A549 (cell line): ENCODE data around the gene IDE. TPM values are rescaled to one million over a fixed set of nuclear protein-coding genes. Genes with fewer than 3 reads are reported as not detected.

Experiments used
- ATAC-seq, 2 experiments: fragments of 200-7000 bp in 1 of 2; fragments of >200 bp in 1 of 2; cut with Nextera tagmentation in 1 of 2; cut with Tn5 transposase in 1 of 2; 3 replicates each; pipeline versions ENCODE4 v1.8.0 to v1.9.1; 2018 to 2020; ENCODE audit warnings: mild to moderate bottlenecking in 1 of 2, moderate library complexity in 1 of 2
- CTCF ChIA-PET: fragments of 300-600 bp; sonication (Branson Sonifier 250); formaldehyde crosslinking; extraction: SDS; loops from one replicate; lab custom pipeline; 2021; ENCODE audit warnings: antibody characterized with exemption, inconsistent platforms; lab: Yijun Ruan, JAX
- POLR2A ChIA-PET: fragments of 350-600 bp; formaldehyde crosslinking; extraction: SDS; loops from one replicate; lab custom pipeline; 2021; ENCODE audit warnings: antibody characterized with exemption, inconsistent platforms; lab: Yijun Ruan, JAX
- DNase-seq, 2 experiments: peaks; one replicate each; pipeline versions ENCODE4 v3.0.0 to v3.0.0-alpha.2; 2011 to 2016; ENCODE audit warnings: low read depth in 1 of 2, low spot score in 1 of 2
- FAIRE-seq: peaks from 2 replicates; lab custom pipeline; 2011; peaks lifted over from hg19 to GRCh38; lab: Jason Lieb, UNC
- H3K27ac ChIP-seq, 2 experiments: fragments of >200 bp; sonication (Bioruptor Twin); formaldehyde crosslinking; 3 replicates each; pipeline ENCODE4 v1.5.1; 2016 to 2017
- H3K4me1 ChIP-seq: fragments of >200 bp; sonication (Bioruptor Twin); formaldehyde crosslinking; 3 replicates; pipeline ENCODE4 v1.6.1; 2016
- H3K4me2 ChIP-seq: fragments of >200 bp; sonication (Bioruptor Twin); formaldehyde crosslinking; 3 replicates; pipeline ENCODE4 v1.6.1; 2016
- H3K4me3 ChIP-seq: fragments of >200 bp; sonication (Bioruptor Twin); formaldehyde crosslinking; 3 replicates; pipeline ENCODE4 v1.5.1; 2016
- H3K9me3 ChIP-seq: fragments of >200 bp; sonication (Bioruptor Twin); formaldehyde crosslinking; 3 replicates; pipeline ENCODE4 v1.6.1; 2016
- ATOH8 ChIP-seq: fragments of 250-450 bp; sonication (Bioruptor Pico); IDR thresholded peaks from 2 replicates; pipeline ENCODE4 v1.5.0; 2020; ENCODE audit warnings: low read depth, mild to moderate bottlenecking, moderate library complexity
- CBX8 ChIP-seq: fragments of 200-600 bp; sonication (generic); IDR thresholded peaks from 2 replicates; pipeline ENCODE4 v1.6.1; 2016
- CTCF ChIP-seq: fragments of >200 bp; sonication (Bioruptor Twin); formaldehyde crosslinking; IDR thresholded peaks from 3 replicates; pipeline ENCODE4 v1.5.1; 2016
- E2F6 ChIP-seq: IDR thresholded peaks from 2 replicates; pipeline ENCODE4 v1.6.1; 2012; ENCODE audit warnings: low read depth, borderline replicate concordance
- FOSB ChIP-seq: fragments of 250-450 bp; sonication (Bioruptor Pico); IDR thresholded peaks from 2 replicates; pipeline ENCODE4 v1.5.0; 2020; ENCODE audit warnings: mild to moderate bottlenecking, moderate library complexity
- FOSL2 ChIP-seq, 2 experiments: fragments of 450-650 bp in 1 of 2; fragments of >200 bp in 1 of 2; sonication (Bioruptor Twin) in 1 of 2; formaldehyde crosslinking; IDR thresholded peaks; 2 replicates each; pipeline versions ENCODE4 v1.5.0 to v1.6.1; 2016 to 2020; ENCODE audit warnings: mild to moderate bottlenecking in 1 of 2, moderate library complexity in 1 of 2
- HES2 ChIP-seq: fragments of >200 bp; sonication (Bioruptor Twin); formaldehyde crosslinking; IDR thresholded peaks from 2 replicates; pipeline ENCODE4 v1.6.1; 2016
- HEYL ChIP-seq: fragments of 250-450 bp; sonication (Bioruptor Pico); IDR thresholded peaks from 2 replicates; pipeline ENCODE4 v1.8.0; 2021; ENCODE audit warnings: mild to moderate bottlenecking, moderate library complexity
- HOXA7 ChIP-seq: fragments of 250-450 bp; sonication (Bioruptor Pico); IDR thresholded peaks from 2 replicates; pipeline ENCODE4 v1.5.0; 2020; ENCODE audit warnings: mild to moderate bottlenecking, moderate library complexity
- JUN ChIP-seq, 2 experiments: fragments of >200 bp; sonication (Bioruptor Twin); formaldehyde crosslinking; IDR thresholded peaks; 2 replicates in 1 of 2; 3 replicates in 1 of 2; pipeline ENCODE4 v1.6.1; 2016 to 2017
- JUNB ChIP-seq: fragments of >200 bp; sonication (Bioruptor Twin); formaldehyde crosslinking; IDR thresholded peaks from 2 replicates; pipeline ENCODE4 v1.6.1; 2016
- KDM5A ChIP-seq: fragments of 200-600 bp; sonication (generic); IDR thresholded peaks from 2 replicates; pipeline ENCODE4 v1.6.1; 2016; ENCODE audit warnings: antibody characterized with exemption, mild to moderate bottlenecking
- MAZ ChIP-seq: fragments of 150-350 bp; IDR thresholded peaks from 2 replicates; pipeline ENCODE4 v1.6.1; 2014; ENCODE audit warnings: antibody characterized with exemption, low read depth, low read length, borderline replicate concordance
- MYC ChIP-seq: IDR thresholded peaks from 2 replicates; pipeline ENCODE4 v1.6.1; 2012; ENCODE audit warnings: mild to moderate bottlenecking, inconsistent platforms, low read length, improper control_type of control experiment, borderline replicate concordance
- NFE2L2 ChIP-seq: fragments of 150-350 bp; conservative IDR thresholded peaks from 2 replicates; pipeline ENCODE4 v1.6.1; 2014; ENCODE audit warnings: low read length
- NPAS2 ChIP-seq: fragments of 250-450 bp; sonication (Bioruptor Pico); IDR thresholded peaks from 2 replicates; pipeline ENCODE4 v1.8.0; 2022; ENCODE audit warnings: mild to moderate bottlenecking, moderate library complexity, borderline replicate concordance
- PBX3 ChIP-seq: IDR thresholded peaks from 2 replicates; pipeline ENCODE4 v1.6.1; 2012
- PHF8 ChIP-seq: fragments of 200-600 bp; sonication (generic); IDR thresholded peaks from 2 replicates; pipeline ENCODE4 v1.6.1; 2016; ENCODE audit warnings: low read depth, mild to moderate bottlenecking, antibody characterized with exemption, moderate library complexity, borderline replicate concordance
- POLR2A ChIP-seq: IDR thresholded peaks from 2 replicates; pipeline ENCODE4 v1.6.1; 2012; ENCODE audit warnings: mild to moderate bottlenecking, low read length
- RARB ChIP-seq: fragments of 250-450 bp; sonication (Bioruptor Pico); IDR thresholded peaks from 2 replicates; pipeline ENCODE4 v1.8.0; 2021; ENCODE audit warnings: mild to moderate bottlenecking, moderate library complexity
- RCOR1 ChIP-seq: fragments of 150-350 bp; IDR thresholded peaks from 2 replicates; pipeline ENCODE4 v1.6.1; 2014; ENCODE audit warnings: antibody characterized with exemption, low read length, low read depth
- RFX5 ChIP-seq: fragments of 450-650 bp; IDR thresholded peaks from 2 replicates; pipeline ENCODE4 v1.7.1; 2014; ENCODE audit warnings: antibody characterized with exemption, mild to moderate bottlenecking, moderate library complexity
- RNF2 ChIP-seq: fragments of 200-600 bp; sonication (generic); IDR thresholded peaks from 2 replicates; pipeline ENCODE4 v1.6.1; 2016; ENCODE audit warnings: low read depth, mild to moderate bottlenecking, antibody characterized with exemption, moderate library complexity, borderline replicate concordance
- SMC3 ChIP-seq: fragments of >200 bp; sonication (Bioruptor Twin); formaldehyde crosslinking; IDR thresholded peaks from 3 replicates; pipeline ENCODE4 v1.6.1; 2018; ENCODE audit warnings: inconsistent platforms
- SREBF2 ChIP-seq: fragments of 450-650 bp; IDR thresholded peaks from 2 replicates; pipeline ENCODE4 v1.6.1; 2014; ENCODE audit warnings: mild to moderate bottlenecking, moderate library complexity
- TFCP2L1 ChIP-seq: fragments of 250-450 bp; sonication (Bioruptor Pico); IDR thresholded peaks from 2 replicates; pipeline ENCODE4 v1.5.0; 2021; ENCODE audit warnings: mild to moderate bottlenecking
- TP53 ChIP-seq: fragments of 250-450 bp; sonication (Bioruptor Pico); IDR thresholded peaks from 2 replicates; pipeline ENCODE4 v1.5.0; 2021; ENCODE audit warnings: mild to moderate bottlenecking, moderate library complexity
- ZC3H11A ChIP-seq: fragments of 450-650 bp; IDR thresholded peaks from 2 replicates; pipeline ENCODE4 v1.6.1; 2014; ENCODE audit warnings: antibody characterized with exemption, mild to moderate bottlenecking
- ZFP36 ChIP-seq: fragments of 450-650 bp; IDR thresholded peaks from 2 replicates; pipeline ENCODE4 v1.6.1; 2014; ENCODE audit warnings: borderline replicate concordance; ENCODE audit not compliant: partially characterized antibody
- ZNF302 ChIP-seq: fragments of 250-450 bp; sonication (Bioruptor Pico); IDR thresholded peaks from 2 replicates; pipeline ENCODE4 v1.9.0; 2021; ENCODE audit warnings: inconsistent platforms, mild to moderate bottlenecking, moderate library complexity
- WGBS: methylation state at CpG from one replicate; pipeline ENCODE4 v1.1.6; 2017; ENCODE audit errors: missing lambda C conversion rate; 5-methylcytosine and 5-hydroxymethylcytosine counted together
- polyA plus RNA-seq, 4 experiments: library from polyadenylated mRNA; depleted of rRNA in 3 of 4; stranded (reverse); fragments of >200 nt; fragmentation: RNase III in 1 of 4; extraction: RNeasy Plus Mini Kit Qiagen cat#74134 plus additional on column Dnase treatment in 1 of 4; gene quantifications; 2 replicates in 3 of 4; 3 replicates in 1 of 4; pipeline ENCODE4 v1.2.3, GENCODE V29; 2011 to 2017
- TF ChIP-seq, protein P1 (sequence below): IDR thresholded peaks from 2 replicates; pipeline ENCODE4 v1.6.1; 2012

IDE gene
- polyA plus RNA-seq, 2 of the 4 experiments (the other 2 are of a cell fraction) = 25.1 to 61.1 TPM

- no peaks in the 10 kb centered on the region for H3K4me1 ChIP-seq
- no peak for TF ChIP-seq RNF2
- no peak for TF ChIP-seq POLR2A
- no peak for TF ChIP-seq SMC3
- TF ChIP-seq NPAS2 (CRISPR knock-in tag) = no peak
- no peak for TF ChIP-seq ATOH8
- TF ChIP-seq ZFP36 = no peak
- TF ChIP-seq CTCF = no peak
- TF ChIP-seq PHF8 = no peak
- no peak for TF ChIP-seq ZC3H11A
- TF ChIP-seq E2F6 = no peak
- no peak for TF ChIP-seq RCOR1
- no peak for TF ChIP-seq FOSL2 (IDR thresholded peaks at IDR 0.05)
- TF ChIP-seq FOSL2 (CRISPR knock-in tag; IDR thresholded peaks at IDR 0.05) = no peak
- no peak for TF ChIP-seq CBX8
- no peak for TF ChIP-seq FOSB (CRISPR knock-in tag)
- TF ChIP-seq, protein P1, sequence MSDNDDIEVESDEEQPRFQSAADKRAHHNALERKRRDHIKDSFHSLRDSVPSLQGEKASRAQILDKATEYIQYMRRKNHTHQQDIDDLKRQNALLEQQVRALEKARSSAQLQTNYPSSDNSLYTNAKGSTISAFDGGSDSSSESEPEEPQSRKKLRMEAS = no peak
- no peak for TF ChIP-seq JUN (IDR thresholded peaks at IDR 0.05)
- FAIRE-seq (no peak), ATAC-seq (no peak), DNase-seq (no peak)
- H3K9me3 ChIP-seq = no peaks in the 10 kb centered on the region
- POLR2A ChIA-PET = no interaction called here
- no peak overlapping the region for H3K4me3 ChIP-seq
- no peak overlapping the region for H3K4me2 ChIP-seq
- H3K27ac ChIP-seq = no peak overlapping the region
- 93% methylated on average over 5 of the region's 5 CpGs for WGBS
- CTCF ChIA-PET = no interaction called here
Observed at GRCh38 chr10:92478536-92478935, 95.4 kb downstream of the IDE start.

DNA sequence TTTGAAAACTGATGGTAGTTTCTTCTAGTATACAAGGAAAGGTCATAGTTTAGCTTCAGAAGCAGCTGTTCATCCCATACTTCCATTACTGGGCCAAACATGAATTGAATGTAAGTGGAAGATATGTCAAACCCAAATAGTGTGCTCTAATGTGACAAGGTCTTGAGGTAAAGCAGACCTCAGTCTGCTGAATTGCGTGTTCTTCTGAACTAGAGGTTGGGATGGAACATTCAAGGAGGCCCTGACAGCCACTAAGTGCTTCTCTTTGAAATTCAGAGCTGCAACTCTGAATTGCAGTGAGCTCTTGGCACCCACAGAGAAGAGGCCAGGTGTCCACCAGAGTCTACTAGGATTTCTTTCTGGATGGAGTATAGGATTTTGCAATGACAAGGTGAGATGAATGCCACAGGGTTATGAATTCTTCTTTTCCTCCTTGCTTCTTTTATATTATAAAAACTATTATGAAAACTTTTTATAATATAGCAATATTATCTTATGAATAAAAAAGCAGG is 98.5 kb downstream of the IDE start:
- DNase-seq = no peak
- POLR2A ChIA-PET = no interaction called here
- H3K4me1 ChIP-seq = no peaks in the 10 kb centered on the region
- no peak overlapping the region for H3K4me2 ChIP-seq
- no peaks in the 10 kb centered on the region for H3K9me3 ChIP-seq
- no peak overlapping the region for H3K4me3 ChIP-seq
- H3K27ac ChIP-seq = no peak overlapping the region
- FAIRE-seq = no peak
- CTCF ChIA-PET = no interaction called here
- 91% methylated on average over 1 of the region's 1 CpG for WGBS
- no peak for ATAC-seq
- TF ChIP-seq HES2 = no peak
- no peak for TF ChIP-seq JUN (IDR thresholded peaks at IDR 0.05)
- TF ChIP-seq MAZ = no peak
- TF ChIP-seq HEYL (CRISPR knock-in tag) = no peak
- no peak for TF ChIP-seq PBX3
- TF ChIP-seq JUNB = no peak
- no peak for TF ChIP-seq RNF2
- no peak for TF ChIP-seq TFCP2L1
- no peak for TF ChIP-seq RFX5
- no peak for TF ChIP-seq RARB
- TF ChIP-seq SREBF2 = no peak
- no peak for TF ChIP-seq TP53 (CRISPR knock-in tag)
- no peak for TF ChIP-seq HOXA7 (CRISPR knock-in tag)
- no peak for TF ChIP-seq NFE2L2
- TF ChIP-seq, protein P1 = no peak
- TF ChIP-seq MYC = no peak
- TF ChIP-seq KDM5A = no peak
- no peak for TF ChIP-seq ZNF302 (CRISPR knock-in tag)
